Endothelial cell (in vitro differentiated cells): Measurements from ENCODE around the gene TENM3. TPM values are rescaled to one million over a fixed set of nuclear protein-coding genes. Genes with fewer than 3 reads are reported as not detected.

Experiments
- DNase-seq: peaks from one replicate; pipeline ENCODE4 v3.0.0; 2021; ENCODE audit warnings: low spot score
- H3K27ac Mint-ChIP-seq: one replicate; pipeline ENCODE4 v1.8.0; 2021; ENCODE audit warnings: mixed read lengths, inconsistent platforms; ENCODE audit not compliant: unreplicated experiment
- H3K27me3 Mint-ChIP-seq: one replicate; pipeline ENCODE4 v1.8.0; 2021; ENCODE audit warnings: mild to moderate bottlenecking, moderate library complexity, mixed read lengths, inconsistent platforms; ENCODE audit not compliant: unreplicated experiment
- H3K36me3 Mint-ChIP-seq: one replicate; pipeline ENCODE4 v1.8.0; 2021; ENCODE audit warnings: mild to moderate bottlenecking, low read depth, mixed read lengths, inconsistent platforms; ENCODE audit not compliant: unreplicated experiment
- H3K4me1 Mint-ChIP-seq: one replicate; pipeline ENCODE4 v1.8.0; 2021; ENCODE audit warnings: mild to moderate bottlenecking, mixed read lengths, inconsistent platforms; ENCODE audit not compliant: unreplicated experiment
- H3K4me3 Mint-ChIP-seq: one replicate; pipeline ENCODE4 v1.8.0; 2021; ENCODE audit warnings: mild to moderate bottlenecking, mixed read lengths, inconsistent platforms; ENCODE audit not compliant: unreplicated experiment
- H3K9me3 Mint-ChIP-seq: one replicate; pipeline ENCODE4 v1.8.0; 2021; ENCODE audit warnings: mixed read lengths, inconsistent platforms; ENCODE audit not compliant: unreplicated experiment
- CTCF ChIP-seq: fragments of 200-600 bp; sonication (generic); IDR thresholded peaks from one replicate; pipeline ENCODE4 v1.5.0; 2021; ENCODE audit warnings: antibody characterized with exemption; ENCODE audit not compliant: unreplicated experiment
- total RNA-seq: library from RNA; stranded (reverse); fragmentation: NEBNext Ultra II Directional; extraction: Animal tissue kit (Norgen Biotek cat#: 25700); gene quantifications from one replicate; pipeline ENCODE4 v1.2.1, GENCODE V29; 2021; ENCODE audit not compliant: unreplicated experiment

Gene TENM3
- total RNA-seq, 1 donor from 2014 or later = 29.7 TPM

GRCh38 chr4:182576601-182577289 lies 333.5 kb downstream of the TENM3 start:
- H3K27ac Mint-ChIP-seq = no peak overlapping the region
- no peak for TF ChIP-seq CTCF
- no peak for DNase-seq
- H3K4me3 Mint-ChIP-seq = no peak overlapping the region
- no peaks in the 10 kb centered on the region for H3K27me3 Mint-ChIP-seq
- peaks cover 11% of the 10 kb centered on the region for H3K4me1 Mint-ChIP-seq
- no peaks in the 10 kb centered on the region for H3K9me3 Mint-ChIP-seq
- H3K36me3 Mint-ChIP-seq = no peaks in the 10 kb centered on the region

- H3K9me3 Mint-ChIP-seq = no peaks in the 10 kb centered on the region
- no peaks in the 10 kb centered on the region for H3K27me3 Mint-ChIP-seq
- no peak overlapping the region for H3K27ac Mint-ChIP-seq
- H3K36me3 Mint-ChIP-seq = no peaks in the 10 kb centered on the region
- TF ChIP-seq CTCF = no peak
- H3K4me3 Mint-ChIP-seq = no peak overlapping the region
- DNase-seq = no peak
- H3K4me1 Mint-ChIP-seq = peaks cover 11% of the 10 kb centered on the region
Measured at GRCh38 chr4:182577411-182577810, 334.2 kb downstream of the TENM3 start.

- DNase-seq = no peak
- TF ChIP-seq CTCF = no peak
- H3K27me3 Mint-ChIP-seq = no peaks in the 10 kb centered on the region
- H3K4me3 Mint-ChIP-seq = no peak overlapping the region
- H3K27ac Mint-ChIP-seq = no peak overlapping the region
- H3K36me3 Mint-ChIP-seq = no peaks in the 10 kb centered on the region
- H3K4me1 Mint-ChIP-seq = peaks cover 8% of the 10 kb centered on the region
- no peaks in the 10 kb centered on the region for H3K9me3 Mint-ChIP-seq
Measured at GRCh38 chr4:182578402-182578801, 335.2 kb downstream of the TENM3 start.

- H3K36me3 Mint-ChIP-seq = no peaks in the 10 kb centered on the region
- peaks cover 2% of the 10 kb centered on the region for H3K27me3 Mint-ChIP-seq
- no peak overlapping the region for H3K27ac Mint-ChIP-seq
- TF ChIP-seq CTCF = no peak
- H3K4me3 Mint-ChIP-seq = no peak overlapping the region
- no peak for DNase-seq
- H3K4me1 Mint-ChIP-seq = no peaks in the 10 kb centered on the region
- H3K9me3 Mint-ChIP-seq = no peaks in the 10 kb centered on the region
Measured at GRCh38 chr4:182582245-182582644, 339.0 kb downstream of the TENM3 start.

- no peak for DNase-seq
- no peak for TF ChIP-seq CTCF
- H3K9me3 Mint-ChIP-seq = no peaks in the 10 kb centered on the region
- no peak overlapping the region for H3K4me3 Mint-ChIP-seq
- peaks cover 2% of the 10 kb centered on the region for H3K27me3 Mint-ChIP-seq
- no peaks in the 10 kb centered on the region for H3K36me3 Mint-ChIP-seq
- no peaks in the 10 kb centered on the region for H3K4me1 Mint-ChIP-seq
- H3K27ac Mint-ChIP-seq = no peak overlapping the region
Measured at GRCh38 chr4:182583703-182584415, 340.7 kb downstream of the TENM3 start.
